ENCODE results near the gene GRAMD1A.

The GRAMD1A gene

GRCh38 chr19:35031072-35031881 is 31.2 kb downstream of the GRAMD1A start (continued):
- TF ChIP-seq ZNF280C (tag by site-specific recombination; IDR thresholded peaks at IDR 0.05), result no peak
- peak; percentile 84 for TF ChIP-seq ZNF266 (tag by site-specific recombination; IDR thresholded peaks at IDR 0.05; ENCODE audit: low read depth)
- 0 out of 2 replicates have a peak, but pooled peaks have one; percentile 36 for TF ChIP-seq YY2 (tag by site-specific recombination; IDR thresholded peaks at IDR 0.05)
- TF ChIP-seq ZNF670 (tag by site-specific recombination; IDR thresholded peaks at IDR 0.05; ENCODE audit: low read depth), result no peak
- TF ChIP-seq CTCF (tag by site-specific recombination; IDR thresholded peaks at IDR 0.05), result no peak; the same call in 1 of the 2 replicates
- TF ChIP-seq SALL2 (tag by site-specific recombination; IDR thresholded peaks at IDR 0.05; ENCODE audit: borderline replicate concordance), result no peak
- no peak for TF ChIP-seq ZFP3 (tag by site-specific recombination; IDR thresholded peaks at IDR 0.05; ENCODE audit: low read depth)
- TF ChIP-seq ZBTB17 (tag by site-specific recombination; IDR thresholded peaks at IDR 0.05), result peak; percentile 98
- TF ChIP-seq ZNF555 (tag by site-specific recombination; conservative IDR thresholded peaks at IDR 0.05), result no peak
- peak; percentile 97 for TF ChIP-seq ZNF341 (tag by site-specific recombination; IDR thresholded peaks at IDR 0.05; ENCODE audit: low read depth)
- TF ChIP-seq ZNF791 (tag by site-specific recombination; IDR thresholded peaks at IDR 0.05), result 0 out of 2 replicates have a peak, but pooled peaks have one; percentile 56
- TF ChIP-seq ZFP41 (tag by site-specific recombination; IDR thresholded peaks at IDR 0.05; ENCODE audit: borderline replicate concordance), result no peak
- no peak; the same call in 1 of the 2 replicates for TF ChIP-seq GLI2 (tag by site-specific recombination; IDR thresholded peaks at IDR 0.05; ENCODE audit: borderline replicate concordance, low read depth)
- TF ChIP-seq KLF17 (tag by site-specific recombination; IDR thresholded peaks at IDR 0.05), result peak; percentile 98
- peak; percentile 74 for TF ChIP-seq BCL11A (tag by site-specific recombination; IDR thresholded peaks at IDR 0.05; ENCODE audit: low read depth)
- TF ChIP-seq GLI4 (tag by site-specific recombination; IDR thresholded peaks at IDR 0.05), result no peak
- peak; percentile 43; the same call in 1 of the 2 replicates for TF ChIP-seq ZNF24 (tag by site-specific recombination; IDR thresholded peaks at IDR 0.05)
- no peak for TF ChIP-seq ZNF354C (tag by site-specific recombination; IDR thresholded peaks at IDR 0.05; ENCODE audit: borderline replicate concordance, low read depth)
- TF ChIP-seq ZNF223 (tag by site-specific recombination; IDR thresholded peaks at IDR 0.05), result no peak
- no peak for TF ChIP-seq TRIM28 (IDR thresholded peaks at IDR 0.05; ENCODE audit: borderline replicate concordance, low read length)
- peak; percentile 80 for TF ChIP-seq KLF1 (tag by site-specific recombination; IDR thresholded peaks at IDR 0.05)
- peak; percentile 50; the same call in 1 of the 2 replicates for TF ChIP-seq REST (tag by site-specific recombination; IDR thresholded peaks at IDR 0.05)
- no peak for TF ChIP-seq ZNF37A (tag by site-specific recombination; IDR thresholded peaks at IDR 0.05)
- TF ChIP-seq ZNF132 (tag by site-specific recombination; IDR thresholded peaks at IDR 0.05; ENCODE audit: borderline replicate concordance), result no peak
- TF ChIP-seq ZNF549 (tag by site-specific recombination; IDR thresholded peaks at IDR 0.05), result no peak
- TF ChIP-seq ZNF560 (tag by site-specific recombination; IDR thresholded peaks at IDR 0.05; ENCODE audit: borderline replicate concordance), result no peak
- TF ChIP-seq PATZ1 (tag by site-specific recombination; IDR thresholded peaks at IDR 0.05), result peak; percentile 99
- TF ChIP-seq ZNF571 (tag by site-specific recombination; IDR thresholded peaks at IDR 0.05), result no peak
- 0 out of 2 replicates have a peak, but pooled peaks have one; percentile 51 for TF ChIP-seq ZNF133 (tag by site-specific recombination; IDR thresholded peaks at IDR 0.05)
